ENCODE measurements around the gene SNX30.

DNA sequence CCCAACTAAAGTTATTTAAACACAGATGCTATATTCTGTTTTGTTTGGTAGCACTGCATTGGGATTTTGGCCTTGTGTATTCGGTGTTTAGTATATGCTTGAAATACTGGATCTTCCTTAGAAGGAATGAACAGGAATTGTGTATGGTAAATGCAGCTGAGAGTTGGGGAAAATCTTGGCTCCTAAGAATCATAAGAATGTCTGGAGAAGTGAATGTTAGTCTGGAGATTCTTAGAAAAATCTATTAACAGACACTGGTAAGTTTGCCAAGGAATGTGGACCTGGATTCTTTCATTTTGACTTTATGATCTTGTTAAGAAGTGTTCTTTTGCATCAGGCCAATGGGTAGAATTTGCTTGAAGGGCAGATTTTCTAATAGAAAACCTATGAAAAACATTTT is 38.9 kb downstream of the SNX30 start:
- TF ChIP-seq ELF4 (IDR thresholded peaks at IDR 0.05) = no peak
- TF ChIP-seq BHLHE40 (IDR thresholded peaks at IDR 0.05; ENCODE audit: borderline replicate concordance) = no peak
- TF ChIP-seq SUZ12 (IDR thresholded peaks at IDR 0.05) = no peak
- no peak for TF ChIP-seq L3MBTL2 (conservative IDR thresholded peaks at IDR 0.05)
- TF ChIP-seq NFRKB (IDR thresholded peaks at IDR 0.05) = no peak
- TF ChIP-seq PKNOX1 (IDR thresholded peaks at IDR 0.05) = no peak
- no peak for TF ChIP-seq SP1 (IDR thresholded peaks at IDR 0.05)
- no peak for TF ChIP-seq FOXM1 (IDR thresholded peaks at IDR 0.05; ENCODE audit: borderline replicate concordance)

Measured in HEK293T (cell line).